ENCODE results near the gene C2orf81. TPM values are rescaled to one million over a fixed set of nuclear protein-coding genes. Genes with fewer than 3 reads are reported as not detected.

C2orf81 gene
- total and polyA plus RNA-seq, 7 experiments from 2014 or later = 4.3 to 10.5 (median 7.9) TPM

- intact Hi-C loops (cut with micrococcal nuclease) = loop anchor here in 1 of 2 donors (1.0 kb wide), 1 partner anchor 23 kb away; no protein-coding TSS in a partner anchor
- Histone ChIP-seq H3K9me3 (ENCODE audit: control insufficient read depth in 2 of 3, low read length in 3 of 3) (no peaks in the 10 kb centered on the region), H3K36me3 (ENCODE audit: control insufficient read depth in 2 of 3, insufficient read depth in 3 of 3, low read length in 3 of 3) (no peaks in the 10 kb centered on the region), H3K27me3 (ENCODE audit: control insufficient read depth in 2 of 2, insufficient read depth in 2 of 2, low read length in 2 of 2) (peaks cover 0 to 4% of the 10 kb centered on the region in 2 donors), H3K27ac (ENCODE audit: low read depth, low read length) (peak overlapping the region; percentile 49), H3K4me3 (ENCODE audit: low read length) (peak overlapping the region; percentile 57), H3K4me1 (ENCODE audit: control insufficient read depth in 2 of 2, insufficient read depth in 2 of 2, low read length in 2 of 2) (peaks cover 0 to 14% of the 10 kb centered on the region in 2 donors)
- POLR2A ChIA-PET = interaction anchor here (0.7 to 2.8 kb wide), 5 partner anchors 23 to 173 kb away, joined by 3 to 8 read pairs (median 3); partner anchors contain the start of gene INO80B
- no peaks in the 10 kb centered on the region for H3K9me3 Mint-ChIP-seq
- H3K4me1 Mint-ChIP-seq = peaks cover 8 to 42% (median 31%) of the 10 kb centered on the region in 7 donors
- peak overlapping the region in 4 of 9 donors; percentile 21 to 92 (median 74) for H3K27ac Mint-ChIP-seq
- DNase-seq (peak in 4 of 9 donors; percentile 14 to 33 (median 26)), ATAC-seq (peak; percentile 54)
- H3K36me3 Mint-ChIP-seq = no peaks in the 10 kb centered on the region
- peak overlapping the region; percentile 37 to 87 (median 78) for H3K4me3 Mint-ChIP-seq
- CTCF ChIA-PET = no interaction called here
- peaks cover 0 to 12% (median 0%) of the 10 kb centered on the region in 5 donors for H3K27me3 Mint-ChIP-seq
These were observed 6.3 kb downstream of the C2orf81 start for GRCh38 chr2:74414881-74415761.

DNA sequence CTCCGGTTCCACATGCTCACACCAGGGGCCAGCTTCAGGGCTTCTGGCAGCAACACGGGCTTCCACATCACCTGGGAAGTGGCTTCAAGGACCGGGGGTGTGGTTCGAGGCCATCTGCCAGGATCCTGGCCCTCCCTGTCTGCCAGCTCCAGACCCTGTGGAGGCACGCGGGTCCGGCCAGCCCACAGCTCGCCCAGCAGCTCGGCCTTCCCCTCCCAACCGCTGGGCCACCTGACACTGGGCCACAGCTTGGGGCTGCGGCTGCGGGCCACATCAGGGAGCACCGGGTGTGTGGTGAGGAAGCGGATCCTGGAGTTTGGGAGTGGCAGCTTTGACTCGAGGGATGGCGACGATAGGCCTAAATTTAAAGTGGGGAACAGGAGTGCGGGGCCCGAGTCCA, 7.0 kb downstream of the C2orf81 start:
- Histone ChIP-seq H3K36me3 (ENCODE audit: control insufficient read depth in 2 of 3, insufficient read depth in 3 of 3, low read length in 3 of 3) (no peaks in the 10 kb centered on the region), H3K4me1 (ENCODE audit: control insufficient read depth in 2 of 2, insufficient read depth in 2 of 2, low read length in 2 of 2) (peaks cover 0 to 13% of the 10 kb centered on the region in 2 donors), H3K27ac (ENCODE audit: low read depth, low read length) (peak overlapping the region; percentile 49), H3K27me3 (ENCODE audit: control insufficient read depth in 2 of 2, insufficient read depth in 2 of 2, low read length in 2 of 2) (peaks cover 0 to 4% of the 10 kb centered on the region in 2 donors), H3K9me3 (ENCODE audit: control insufficient read depth in 2 of 3, low read length in 3 of 3) (no peaks in the 10 kb centered on the region), H3K4me3 (ENCODE audit: low read length) (peak overlapping the region; percentile 57)
- Mint-ChIP-seq H3K4me3 (peak overlapping the region in 9 of 10 donors; percentile 19 to 80 (median 72)), H3K27me3 (peaks cover 0 to 13% (median 0%) of the 10 kb centered on the region in 5 donors), H3K9me3 (no peaks in the 10 kb centered on the region), H3K27ac (peak overlapping the region in 4 of 9 donors; percentile 23 to 72 (median 72)), H3K4me1 (peaks cover 8 to 38% (median 28%) of the 10 kb centered on the region in 7 donors), H3K36me3 (no peaks in the 10 kb centered on the region)
- CTCF ChIA-PET = no interaction called here
- POLR2A ChIA-PET = interaction anchor here (1.1 to 2.8 kb wide), 2 partner anchors 22 to 40 kb away, joined by 3 to 8 read pairs; partner anchors contain the start of gene INO80B
- intact Hi-C loops (cut with micrococcal nuclease) = no loop called here
- no peak for DNase-seq
- ATAC-seq = no peak

GRCh38 chr2:74413001-74413698, 8.3 kb downstream of the C2orf81 start:
- Mint-ChIP-seq H3K27me3 (peaks cover 0 to 22% (median 4%) of the 10 kb centered on the region in 5 donors), H3K9me3 (peaks cover 0 to 3% (median 0%) of the 10 kb centered on the region in 11 donors), H3K4me3 (peak overlapping the region in 9 of 10 donors; percentile 7 to 80 (median 69)), H3K4me1 (peaks cover 8 to 38% (median 29%) of the 10 kb centered on the region in 7 donors), H3K36me3 (peaks cover 0 to 3% (median 0%) of the 10 kb centered on the region in 5 donors), H3K27ac (peak overlapping the region in 5 of 9 donors; percentile 45 to 80 (median 68))
- CTCF ChIA-PET = no interaction called here
- ATAC-seq = no peak
- H3K9me3 ChIP-seq (ENCODE audit: control insufficient read depth in 2 of 3, low read length in 3 of 3) = no peaks in the 10 kb centered on the region
- H3K4me3 ChIP-seq (ENCODE audit: low read length) = no peak overlapping the region
- H3K27ac ChIP-seq (ENCODE audit: low read depth, low read length) = no peak overlapping the region
- H3K27me3 ChIP-seq (ENCODE audit: control insufficient read depth in 2 of 2, insufficient read depth in 2 of 2, low read length in 2 of 2) = peaks cover 0 to 4% of the 10 kb centered on the region in 2 donors
- no peaks in the 10 kb centered on the region for H3K36me3 ChIP-seq (ENCODE audit: control insufficient read depth in 2 of 3, insufficient read depth in 3 of 3, low read length in 3 of 3)
- intact Hi-C loops (cut with micrococcal nuclease) = no loop called here
- H3K4me1 ChIP-seq (ENCODE audit: control insufficient read depth in 2 of 2, insufficient read depth in 2 of 2, low read length in 2 of 2) = peaks cover 0 to 13% of the 10 kb centered on the region in 2 donors
- POLR2A ChIA-PET = interaction anchor here (0.6 to 1.0 kb wide), 4 partner anchors 8 to 146 kb away, joined by 3 to 7 read pairs (median 4); partner anchors contain the start of genes C2orf81, INO80B and WDR54
- no peak for DNase-seq

GRCh38 chr2:74407682-74408081, 13.7 kb downstream of the C2orf81 start:
- H3K27me3 Mint-ChIP-seq = peaks cover 0 to 29% (median 6%) of the 10 kb centered on the region in 5 donors

GRCh38 chr2:74406035-74406434, 15.4 kb downstream of the C2orf81 start:
- Histone ChIP-seq H3K4me3 (ENCODE audit: low read length) (no peak overlapping the region), H3K27ac (ENCODE audit: low read depth, low read length) (no peak overlapping the region), H3K36me3 (ENCODE audit: control insufficient read depth in 2 of 3, insufficient read depth in 3 of 3, low read length in 3 of 3) (no peaks in the 10 kb centered on the region), H3K9me3 (ENCODE audit: control insufficient read depth in 2 of 3, low read length in 3 of 3) (no peaks in the 10 kb centered on the region), H3K4me1 (ENCODE audit: control insufficient read depth in 2 of 2, insufficient read depth in 2 of 2, low read length in 2 of 2) (no peaks in the 10 kb centered on the region), H3K27me3 (ENCODE audit: control insufficient read depth in 2 of 2, insufficient read depth in 2 of 2, low read length in 2 of 2) (no peaks in the 10 kb centered on the region)
- Mint-ChIP-seq H3K36me3 (peaks cover 0 to 4% (median 0%) of the 10 kb centered on the region in 5 donors), H3K4me1 (peaks cover 0 to 7% (median 0%) of the 10 kb centered on the region in 7 donors), H3K27me3 (peaks cover 0 to 36% (median 6%) of the 10 kb centered on the region in 5 donors), H3K9me3 (peaks cover 0 to 4% (median 0%) of the 10 kb centered on the region in 11 donors), H3K27ac (no peak overlapping the region), H3K4me3 (no peak overlapping the region)
- intact Hi-C loops (cut with micrococcal nuclease) = no loop called here
- POLR2A ChIA-PET = no interaction called here
- ATAC-seq = no peak
- CTCF ChIA-PET = no interaction called here
- DNase-seq = no peak

More at GRCh38 chr2:74407682-74408081, 13.7 kb downstream of the C2orf81 start:
- Mint-ChIP-seq H3K36me3 (peaks cover 0 to 4% (median 0%) of the 10 kb centered on the region in 5 donors), H3K27ac (no peak overlapping the region), H3K9me3 (peaks cover 0 to 4% (median 0%) of the 10 kb centered on the region in 11 donors), H3K4me1 (peaks cover 0 to 7% (median 4%) of the 10 kb centered on the region in 7 donors), H3K4me3 (no peak overlapping the region)
- H3K4me1 ChIP-seq (ENCODE audit: control insufficient read depth in 2 of 2, insufficient read depth in 2 of 2, low read length in 2 of 2) = no peaks in the 10 kb centered on the region
- intact Hi-C loops (cut with micrococcal nuclease) = no loop called here
- no peaks in the 10 kb centered on the region for H3K36me3 ChIP-seq (ENCODE audit: control insufficient read depth in 2 of 3, insufficient read depth in 3 of 3, low read length in 3 of 3)
- POLR2A ChIA-PET = no interaction called here
- CTCF ChIA-PET = no interaction called here
- DNase-seq (no peak), ATAC-seq (no peak)
- no peaks in the 10 kb centered on the region for H3K9me3 ChIP-seq (ENCODE audit: control insufficient read depth in 2 of 3, low read length in 3 of 3)
- no peak overlapping the region for H3K27ac ChIP-seq (ENCODE audit: low read depth, low read length)
- H3K27me3 ChIP-seq (ENCODE audit: control insufficient read depth in 2 of 2, insufficient read depth in 2 of 2, low read length in 2 of 2) = no peaks in the 10 kb centered on the region
- H3K4me3 ChIP-seq (ENCODE audit: low read length) = no peak overlapping the region

DNA sequence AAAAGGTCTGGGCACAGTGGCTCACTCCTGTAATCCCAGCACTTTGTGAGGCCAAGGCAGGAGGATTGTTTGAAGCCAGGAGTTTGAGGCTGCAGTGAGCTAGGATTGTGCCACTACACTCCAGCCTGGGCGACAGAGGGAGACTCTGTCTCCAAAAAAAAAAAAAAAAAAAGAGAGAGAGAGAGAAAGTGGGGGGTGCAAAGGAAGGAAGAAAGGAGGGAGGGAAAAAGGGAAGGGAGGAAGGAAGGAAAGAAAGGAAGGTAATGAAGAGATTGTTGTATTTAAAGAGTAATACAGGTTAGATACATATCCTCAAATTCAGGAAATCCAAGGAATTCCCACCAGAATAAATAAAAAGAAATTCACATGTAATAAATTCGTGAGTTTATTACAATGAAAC, 19.5 kb downstream of the C2orf81 start:
- CTCF ChIA-PET = interaction anchor here (1.1 to 1.8 kb wide), 3 partner anchors 9 to 577 kb away, joined by 3 to 11 read pairs (median 4); partner anchors contain the start of gene CCDC142

More for the DNA sequence above, 19.5 kb downstream of the C2orf81 start:
- H3K9me3 Mint-ChIP-seq = no peaks in the 10 kb centered on the region
- H3K27me3 ChIP-seq (ENCODE audit: control insufficient read depth in 2 of 2, insufficient read depth in 2 of 2, low read length in 2 of 2) = no peaks in the 10 kb centered on the region
- peaks cover 0 to 23% (median 0%) of the 10 kb centered on the region in 5 donors for H3K27me3 Mint-ChIP-seq
- no peak overlapping the region for H3K4me3 Mint-ChIP-seq
- ATAC-seq (no peak), DNase-seq (no peak)
- no peaks in the 10 kb centered on the region for H3K9me3 ChIP-seq (ENCODE audit: control insufficient read depth in 2 of 3, low read length in 3 of 3)
- H3K4me1 ChIP-seq (ENCODE audit: control insufficient read depth in 2 of 2, insufficient read depth in 2 of 2, low read length in 2 of 2) = no peaks in the 10 kb centered on the region
- H3K27ac Mint-ChIP-seq = no peak overlapping the region
- peaks cover 0 to 6% (median 5%) of the 10 kb centered on the region in 7 donors for H3K4me1 Mint-ChIP-seq
- no peak overlapping the region for H3K4me3 ChIP-seq (ENCODE audit: low read length)
- POLR2A ChIA-PET = no interaction called here
- no peaks in the 10 kb centered on the region for H3K36me3 Mint-ChIP-seq
- no peak overlapping the region for H3K27ac ChIP-seq (ENCODE audit: low read depth, low read length)
- H3K36me3 ChIP-seq (ENCODE audit: control insufficient read depth in 2 of 3, insufficient read depth in 3 of 3, low read length in 3 of 3) = no peaks in the 10 kb centered on the region
- intact Hi-C loops (cut with micrococcal nuclease) = no loop called here

Measured in naive thymus-derived CD4-positive, alpha-beta T cell (primary cell).